ENCODE data around the gene PHC2. TPM values are rescaled to one million over a fixed set of nuclear protein-coding genes. Genes with fewer than 3 reads are reported as not detected.
A peak's percentile ranks its signal among the peaks of the same experiment; 100 is the strongest.

The PHC2 gene
- total RNA-seq, 1 donor from 2014 or later, result 124 TPM

DNA sequence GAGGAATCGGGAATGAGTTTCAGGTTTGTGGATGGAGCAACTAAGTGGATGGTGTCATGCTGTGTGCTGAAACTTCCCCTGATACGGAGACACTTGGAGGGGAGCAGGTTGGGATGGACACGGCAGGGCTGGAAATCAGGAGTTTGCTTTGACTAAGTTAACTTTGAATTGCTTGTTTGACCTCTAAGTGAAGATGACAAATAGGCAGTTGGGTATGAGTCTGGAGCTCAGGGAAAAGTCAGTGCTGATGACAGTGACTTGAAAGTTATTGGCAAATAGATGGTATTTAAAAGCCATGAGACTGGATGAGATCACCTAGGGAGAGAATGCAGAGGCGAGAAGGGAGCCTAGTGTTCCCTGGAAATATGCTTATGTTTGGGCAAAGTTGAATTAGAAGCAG, 28.8 kb upstream of the PHC2 start:
- ATAC-seq, result no peak
- TF ChIP-seq, protein P1, sequence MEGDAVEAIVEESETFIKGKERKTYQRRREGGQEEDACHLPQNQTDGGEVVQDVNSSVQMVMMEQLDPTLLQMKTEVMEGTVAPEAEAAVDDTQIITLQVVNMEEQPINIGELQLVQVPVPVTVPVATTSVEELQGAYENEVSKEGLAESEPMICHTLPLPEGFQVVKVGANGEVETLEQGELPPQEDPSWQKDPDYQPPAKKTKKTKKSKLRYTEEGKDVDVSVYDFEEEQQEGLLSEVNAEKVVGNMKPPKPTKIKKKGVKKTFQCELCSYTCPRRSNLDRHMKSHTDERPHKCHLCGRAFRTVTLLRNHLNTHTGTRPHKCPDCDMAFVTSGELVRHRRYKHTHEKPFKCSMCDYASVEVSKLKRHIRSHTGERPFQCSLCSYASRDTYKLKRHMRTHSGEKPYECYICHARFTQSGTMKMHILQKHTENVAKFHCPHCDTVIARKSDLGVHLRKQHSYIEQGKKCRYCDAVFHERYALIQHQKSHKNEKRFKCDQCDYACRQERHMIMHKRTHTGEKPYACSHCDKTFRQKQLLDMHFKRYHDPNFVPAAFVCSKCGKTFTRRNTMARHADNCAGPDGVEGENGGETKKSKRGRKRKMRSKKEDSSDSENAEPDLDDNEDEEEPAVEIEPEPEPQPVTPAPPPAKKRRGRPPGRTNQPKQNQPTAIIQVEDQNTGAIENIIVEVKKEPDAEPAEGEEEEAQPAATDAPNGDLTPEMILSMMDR (IDR thresholded peaks at IDR 0.05), result no peak
- H3K4me3 ChIP-seq, result no peak overlapping the region
- H3K4me1 ChIP-seq, result no peaks in the 10 kb centered on the region
- no peaks in the 10 kb centered on the region for H3K27me3 ChIP-seq
- H3K9me3 ChIP-seq, result no peaks in the 10 kb centered on the region
- intact Hi-C loops (cut with DNase I), result loop anchor here (10.0 kb wide), 1 partner anchor 165 kb away; no protein-coding TSS in a partner anchor
- no peak overlapping the region for H3K27ac ChIP-seq
- no peak for DNase-seq
- no peaks in the 10 kb centered on the region for H3K36me3 ChIP-seq

- H3K4me3 ChIP-seq, result no peak overlapping the region
- intact Hi-C loops (cut with DNase I), result loop anchor here (10.0 kb wide), 1 partner anchor 162 kb away; no protein-coding TSS in a partner anchor
- TF ChIP-seq, protein P1 (IDR thresholded peaks at IDR 0.05), result no peak
Observed at GRCh38 chr1:33456502-33456886, 25.6 kb upstream of the PHC2 start.

DNA sequence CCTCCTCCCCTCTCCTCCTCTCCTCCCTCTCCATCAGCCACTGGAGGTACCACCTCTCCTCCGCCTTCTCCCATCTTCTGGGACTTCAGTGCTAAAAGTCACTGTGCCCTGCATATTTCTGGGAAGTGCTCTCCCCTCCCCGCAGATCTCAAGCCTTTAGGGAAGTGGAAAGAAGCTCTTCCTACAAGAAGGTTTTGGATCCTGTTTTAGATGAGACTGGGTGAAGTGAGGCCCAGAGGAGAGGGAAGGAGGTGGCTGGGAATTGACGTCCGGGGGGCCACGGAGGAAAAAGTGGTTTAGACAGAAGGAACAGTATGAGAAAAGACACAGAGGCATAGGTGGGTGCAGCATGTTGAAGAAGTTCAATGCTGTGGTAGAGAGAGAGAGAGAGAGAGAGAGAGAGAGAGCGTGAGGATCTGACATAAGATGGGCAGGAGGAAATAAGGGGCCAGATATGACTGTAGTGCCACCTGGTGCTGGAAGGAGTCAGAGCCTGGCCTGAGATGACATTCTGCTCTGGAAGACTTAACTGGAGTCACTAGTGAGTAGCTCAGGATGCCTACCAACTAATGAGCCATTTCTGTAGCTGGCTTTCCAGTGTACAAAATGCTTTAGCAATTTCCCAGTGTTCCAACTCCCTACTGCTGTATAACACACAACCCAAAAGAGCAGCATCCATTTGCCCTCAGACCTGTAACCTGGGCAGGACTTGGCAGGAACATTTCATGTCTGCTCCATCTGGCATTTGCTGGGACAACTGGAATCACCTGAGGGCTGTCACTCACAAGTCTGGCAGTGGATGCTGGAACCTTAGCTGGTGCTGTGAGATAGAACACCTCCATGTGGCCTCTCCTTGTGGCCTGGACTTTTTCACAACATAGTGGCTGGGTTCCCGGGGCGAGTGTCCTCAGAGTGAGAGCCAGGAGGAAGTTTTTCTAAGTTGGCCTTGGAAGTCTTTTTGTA, 24.9 kb upstream of the PHC2 start:
- DNase-seq, result peak; percentile 53
- peak; percentile 93 for ATAC-seq
- intact Hi-C loops (cut with DNase I), result loop anchor here (10.0 kb wide), 1 partner anchor 161 kb away; no protein-coding TSS in a partner anchor
- TF ChIP-seq, protein P1 (IDR thresholded peaks at IDR 0.05), result peak; percentile 50
- Histone ChIP-seq H3K27me3 (no peaks in the 10 kb centered on the region), H3K4me3 (no peak overlapping the region), H3K27ac (no peak overlapping the region), H3K4me1 (no peaks in the 10 kb centered on the region), H3K9me3 (no peaks in the 10 kb centered on the region), H3K36me3 (no peaks in the 10 kb centered on the region)

More at GRCh38 chr1:33456502-33456886, 25.6 kb upstream of the PHC2 start:
- Histone ChIP-seq H3K4me1 (no peaks in the 10 kb centered on the region), H3K27ac (no peak overlapping the region), H3K27me3 (no peaks in the 10 kb centered on the region), H3K36me3 (no peaks in the 10 kb centered on the region), H3K9me3 (no peaks in the 10 kb centered on the region)
- no peak for DNase-seq
- ATAC-seq, result no peak

- H3K36me3 ChIP-seq, result no peaks in the 10 kb centered on the region
- TF ChIP-seq, protein P1 (IDR thresholded peaks at IDR 0.05), result no peak
- no peak overlapping the region for H3K4me3 ChIP-seq
- no peaks in the 10 kb centered on the region for H3K27me3 ChIP-seq
- DNase-seq, result peak; percentile 28
- H3K4me1 ChIP-seq, result no peaks in the 10 kb centered on the region
- intact Hi-C loops (cut with DNase I), result loop anchor here (10.0 kb wide), 1 partner anchor 160 kb away; no protein-coding TSS in a partner anchor
- no peak overlapping the region for H3K27ac ChIP-seq
- H3K9me3 ChIP-seq, result no peaks in the 10 kb centered on the region
- ATAC-seq, result no peak
Observed at GRCh38 chr1:33454646-33455282, 23.9 kb upstream of the PHC2 start.

- intact Hi-C loops (cut with DNase I), result no loop called here
- no peaks in the 10 kb centered on the region for H3K27me3 ChIP-seq
- H3K27ac ChIP-seq, result no peak overlapping the region
- no peaks in the 10 kb centered on the region for H3K4me1 ChIP-seq
- H3K4me3 ChIP-seq, result no peak overlapping the region
- TF ChIP-seq, protein P1 (IDR thresholded peaks at IDR 0.05), result no peak
- no peaks in the 10 kb centered on the region for H3K9me3 ChIP-seq
- DNase-seq (no peak), ATAC-seq (no peak)
- H3K36me3 ChIP-seq, result no peaks in the 10 kb centered on the region
Observed at GRCh38 chr1:33446590-33446989, 15.7 kb upstream of the PHC2 start.

All from upper lobe of right lung (tissue), 1 donor.